Esophagus mucosa (tissue), 1 donor: ENCODE data around the gene DAP. TPM values are rescaled to one million over a fixed set of nuclear protein-coding genes. Genes with fewer than 3 reads are reported as not detected.
"Not testable (repeated sequence)": the region's sequence is repeated elsewhere in the genome, so short reads cannot be mapped to it uniquely, and the experiment has no call there.

Experiments
- ATAC-seq: fragments of 200-7000 bp; cut with Tn5 transposase; one replicate; pipeline ENCODE4 v1.9.1; 2020
- total RNA-seq: library from RNA; stranded (reverse); gene quantifications from one replicate; pipeline ENCODE4 v1.2.4, GENCODE V29; 2023
- donor health status: DM: yes; HTN: yes; CAD: no.

The DAP gene
- total RNA-seq, 1 donor from 2014 or later, result 34.6 TPM

GRCh38 chr5:10649666-10650380 lies 111.2 kb downstream of the DAP start:
- no peak for ATAC-seq

GRCh38 chr5:10648806-10649665 lies 112.0 kb downstream of the DAP start:
- peak; percentile 21 for ATAC-seq

DNA sequence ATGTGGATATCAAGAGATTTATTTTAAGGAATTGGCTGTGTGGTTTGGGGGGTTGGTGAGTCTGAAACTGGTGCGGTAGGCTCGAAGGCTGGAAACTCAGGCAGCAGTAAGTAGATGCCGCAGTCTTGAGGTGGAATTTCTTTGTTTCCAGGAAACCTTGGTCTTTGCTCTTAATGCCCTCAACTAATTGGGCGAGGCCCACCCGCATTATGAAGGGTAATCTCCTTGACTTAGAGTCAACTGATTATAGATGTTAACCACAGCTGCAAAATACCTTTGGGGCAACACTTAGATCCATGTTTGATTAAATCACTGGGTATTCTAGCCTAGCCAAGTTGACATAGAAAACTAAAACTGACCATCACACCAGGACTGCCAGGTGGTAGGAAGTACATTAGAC lies 113.4 kb downstream of the DAP start:
- ATAC-seq, result no peak

DNA sequence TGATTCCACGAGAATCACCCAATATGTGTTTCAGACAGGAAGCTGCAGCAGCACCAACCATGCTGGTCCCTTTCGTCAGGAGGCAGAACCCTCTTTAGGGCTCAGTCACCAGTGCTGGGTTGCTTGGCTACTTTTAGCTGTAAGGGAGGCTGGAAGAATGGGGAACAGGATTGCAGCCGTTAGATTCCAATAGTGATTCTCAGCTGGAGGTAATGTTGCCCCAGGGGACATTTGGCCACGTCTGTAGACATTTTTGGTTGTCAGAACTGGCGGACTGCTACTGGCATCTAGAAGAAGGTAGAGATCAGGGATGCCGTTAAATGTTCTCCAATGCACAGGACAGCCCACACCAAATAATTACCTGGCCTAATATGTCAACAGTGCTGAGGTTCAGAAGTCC lies 115.4 kb downstream of the DAP start:
- no peak for ATAC-seq

DNA sequence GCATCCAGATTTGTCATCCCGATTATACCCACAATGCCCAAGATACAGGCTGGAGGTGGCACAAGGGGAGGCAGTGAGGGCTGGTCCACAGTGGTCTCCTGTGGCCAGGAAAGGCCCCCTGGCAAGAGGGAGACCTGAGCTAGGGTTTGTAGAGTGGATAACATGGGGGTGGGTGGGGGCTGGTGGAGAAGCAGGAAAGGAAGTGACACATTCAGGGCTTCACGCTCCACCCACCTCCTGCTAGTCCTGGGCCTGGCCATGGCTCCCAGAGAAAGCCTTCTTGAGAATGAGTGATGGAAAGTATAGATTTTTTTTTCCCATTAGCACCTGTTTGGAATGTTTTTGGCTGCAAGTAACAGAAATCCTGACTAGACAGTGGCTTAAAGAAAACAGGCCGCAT lies 115.9 kb downstream of the DAP start:
- ATAC-seq, result no peak

GRCh38 chr5:10644192-10644591 lies 116.8 kb downstream of the DAP start:
- no peak for ATAC-seq

DNA sequence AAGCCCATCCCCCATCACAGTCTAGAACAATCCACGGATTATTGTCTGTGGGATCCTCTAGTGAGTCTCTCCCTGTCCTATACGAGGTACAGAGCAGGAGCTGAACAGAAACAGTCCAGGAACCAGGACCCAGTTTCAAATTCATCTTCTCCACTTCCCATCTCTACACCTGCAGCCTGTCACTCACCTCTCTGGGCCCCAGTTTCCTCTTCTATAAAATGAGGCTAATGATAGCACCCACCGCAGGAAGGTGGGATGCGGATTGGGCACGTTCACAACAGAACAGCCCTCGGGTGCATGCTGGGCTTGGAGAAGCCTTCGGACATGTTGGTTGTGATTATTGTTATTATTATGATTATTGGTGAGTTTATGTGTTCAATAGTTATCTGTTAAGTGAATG lies 118.7 kb downstream of the DAP start:
- ATAC-seq, result no peak

- ATAC-seq, result no peak
Observed at GRCh38 chr5:10639846-10640368, 121.1 kb downstream of the DAP start.

- ATAC-seq, result not testable (repeated sequence)
Observed at GRCh38 chr5:10638723-10639122, 122.3 kb downstream of the DAP start.

DNA sequence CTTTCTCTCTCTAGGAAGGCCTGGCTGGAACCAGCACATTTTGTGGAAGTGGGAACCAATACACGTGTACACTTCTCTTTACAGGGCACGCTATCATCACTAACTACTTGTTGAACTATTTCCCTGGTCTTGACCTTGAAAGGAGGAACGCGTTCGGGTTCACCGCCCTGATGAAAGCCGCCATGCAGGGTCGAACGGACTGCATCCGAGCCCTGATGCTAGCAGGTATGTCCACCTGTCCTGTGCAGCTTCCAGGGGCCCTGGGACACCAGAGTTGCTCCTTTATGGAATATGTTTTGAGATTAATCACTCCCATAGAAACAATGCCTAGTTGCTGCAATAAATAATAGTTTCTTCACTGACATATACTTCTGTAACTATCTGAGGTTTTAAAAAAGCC lies 123.1 kb downstream of the DAP start:
- ATAC-seq, result no peak

DNA sequence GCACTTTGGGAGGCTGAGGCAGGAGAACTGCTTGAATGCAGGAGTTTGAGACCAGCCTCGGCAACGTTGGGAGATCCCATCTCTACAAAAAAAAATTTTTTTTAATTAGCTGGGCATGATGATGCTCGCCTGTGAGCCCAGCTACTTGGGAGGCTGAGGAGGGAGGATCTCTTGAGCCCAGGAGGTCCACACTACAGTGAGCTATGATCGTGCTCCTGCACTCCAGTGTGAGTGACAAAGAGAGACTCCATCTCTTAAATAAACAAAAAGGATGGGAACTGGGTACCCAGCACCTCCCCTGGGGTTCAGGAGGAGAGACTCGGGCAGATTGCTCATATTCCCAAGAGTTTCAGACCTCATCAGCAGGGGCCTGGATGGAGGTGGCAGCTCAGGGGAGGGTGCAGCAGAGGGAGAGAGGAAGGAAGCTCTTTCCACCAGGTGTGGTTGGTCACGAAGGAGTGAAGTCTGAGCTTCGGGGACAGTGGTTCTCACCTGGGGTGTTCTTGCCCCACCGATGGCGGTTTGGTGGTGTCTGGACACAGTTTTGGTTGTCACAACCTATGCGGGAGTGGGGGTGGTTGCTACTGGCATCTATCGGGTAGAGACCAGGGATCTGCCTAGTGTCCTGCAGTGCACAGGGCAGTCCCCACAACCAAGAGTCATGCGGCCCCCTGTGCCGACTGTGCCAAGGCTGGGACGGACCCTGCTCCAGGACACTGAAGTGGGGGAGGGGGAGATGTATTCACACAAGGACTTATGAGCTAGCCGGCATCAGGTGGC lies 124.5 kb downstream of the DAP start:
- no peak for ATAC-seq

GRCh38 chr5:10635867-10636350 lies 125.1 kb downstream of the DAP start:
- ATAC-seq, result no peak

DNA sequence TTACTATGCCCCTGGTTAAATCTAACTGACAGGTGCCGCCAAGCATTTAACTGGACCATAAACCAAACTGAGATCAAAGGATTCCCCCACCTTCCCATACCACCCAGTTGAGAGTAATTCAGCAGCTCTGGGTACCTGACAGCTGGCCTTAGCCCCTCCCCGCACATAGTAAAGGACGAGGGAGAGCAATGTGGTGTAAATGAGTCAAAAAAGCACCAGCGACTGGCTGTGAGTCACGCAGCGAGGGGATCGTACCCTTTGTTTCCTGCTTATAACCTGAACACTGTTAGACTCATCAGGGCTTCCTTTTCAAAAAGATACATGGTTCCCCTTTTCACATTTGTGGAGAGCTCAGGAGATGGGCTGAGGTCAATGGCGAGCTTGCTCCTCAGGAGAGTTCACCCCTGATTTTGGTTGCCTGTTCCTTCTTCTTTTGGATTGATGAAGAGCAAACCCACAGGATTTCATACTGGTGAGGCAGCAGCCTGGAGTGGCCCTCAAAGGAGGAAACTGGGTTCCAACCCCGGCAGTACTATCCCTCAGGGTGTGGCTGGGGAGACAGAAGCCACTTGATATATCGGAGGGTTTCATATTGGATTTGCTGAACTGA lies 125.7 kb downstream of the DAP start:
- peak; percentile 62 for ATAC-seq

- no peak for ATAC-seq
Observed at GRCh38 chr5:10634562-10634961, 126.5 kb downstream of the DAP start.

- ATAC-seq, result no peak
Observed at GRCh38 chr5:10634050-10634449, 127.0 kb downstream of the DAP start.

DNA sequence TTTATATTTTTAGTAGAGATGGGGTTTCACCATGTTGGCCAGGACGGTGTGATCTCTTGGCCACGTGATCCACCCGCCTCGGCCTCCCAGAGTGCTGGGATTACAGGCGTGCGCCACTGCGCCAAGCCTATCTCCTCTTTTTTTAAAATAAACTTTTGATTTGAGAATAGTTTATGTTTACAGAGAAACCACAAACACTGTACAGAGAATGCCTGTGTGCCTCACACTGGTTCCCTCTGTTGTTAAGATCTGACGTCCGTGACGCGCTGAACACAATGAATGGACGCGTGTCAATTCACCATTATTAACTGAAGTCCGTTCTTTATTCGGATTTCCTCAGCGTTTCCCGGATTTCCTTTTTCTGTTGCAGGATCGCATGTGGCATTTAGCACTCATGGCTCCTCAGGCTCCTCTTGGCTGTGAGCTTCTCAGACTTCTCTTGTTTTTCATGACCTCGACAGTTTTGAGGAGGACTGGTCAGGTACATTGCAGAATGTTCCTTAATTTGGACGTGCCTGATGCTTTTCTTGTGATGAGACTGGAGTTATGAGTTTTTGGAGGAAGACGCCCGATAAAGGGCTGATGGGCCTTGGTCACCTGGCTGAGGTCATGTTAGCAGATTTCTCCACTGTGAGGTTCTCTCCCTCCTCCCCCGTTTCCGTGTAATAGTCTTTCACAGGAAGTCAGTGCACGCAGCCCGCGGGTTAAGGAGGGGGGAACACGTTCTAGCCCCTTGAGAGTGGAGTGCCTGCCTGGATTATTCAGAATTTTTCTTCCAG lies 127.6 kb downstream of the DAP start:
- ATAC-seq, result no peak

GRCh38 chr5:10632110-10632761 lies 128.8 kb downstream of the DAP start:
- ATAC-seq, result peak; percentile 16

- ATAC-seq, result no peak
Observed at GRCh38 chr5:10631316-10631996, 129.6 kb downstream of the DAP start.

- not testable (repeated sequence) for ATAC-seq
Observed at GRCh38 chr5:10630744-10631143, 130.3 kb downstream of the DAP start.

- ATAC-seq, result peak; percentile 65
Observed at GRCh38 chr5:10630126-10630525, 130.9 kb downstream of the DAP start.
